Omental fat pad (tissue), 4 donors: Measurements from ENCODE around the gene ABCA4. TPM values are rescaled to one million over a fixed set of nuclear protein-coding genes. Genes with fewer than 3 reads are reported as not detected.

Experiments
- ATAC-seq: fragments of 150-250 bp; one replicate; pipeline ENCODE4 v1.9.1; 2016; ENCODE audit warnings: mild to moderate bottlenecking, moderate library complexity; ENCODE audit not compliant: low FRiP score
- DNase-seq: peaks from one replicate; pipeline ENCODE4 v3.0.0-alpha.2; 2019; ENCODE audit warnings: low spot score
- total RNA-seq, 4 donors: library from RNA; depleted of rRNA; stranded (reverse); fragments of >200 nt; gene quantifications; one replicate each; pipeline ENCODE4 v1.1.0, GENCODE V29; 2016
- TF ChIP-seq, protein P1 (sequence below), 3 donors: fragments of 450-650 bp; IDR thresholded peaks; one replicate each; pipeline ENCODE4 v1.5.1; 2016 to 2017; ENCODE audit warnings: antibody characterized with exemption in 3 of 3, mild to moderate bottlenecking in 3 of 3, moderate library complexity in 2 of 3

Gene ABCA4
- total RNA-seq, 4 donors from 2014 or later, result 0.37 to 0.79 (median 0.38) TPM; not detected in 1

DNA sequence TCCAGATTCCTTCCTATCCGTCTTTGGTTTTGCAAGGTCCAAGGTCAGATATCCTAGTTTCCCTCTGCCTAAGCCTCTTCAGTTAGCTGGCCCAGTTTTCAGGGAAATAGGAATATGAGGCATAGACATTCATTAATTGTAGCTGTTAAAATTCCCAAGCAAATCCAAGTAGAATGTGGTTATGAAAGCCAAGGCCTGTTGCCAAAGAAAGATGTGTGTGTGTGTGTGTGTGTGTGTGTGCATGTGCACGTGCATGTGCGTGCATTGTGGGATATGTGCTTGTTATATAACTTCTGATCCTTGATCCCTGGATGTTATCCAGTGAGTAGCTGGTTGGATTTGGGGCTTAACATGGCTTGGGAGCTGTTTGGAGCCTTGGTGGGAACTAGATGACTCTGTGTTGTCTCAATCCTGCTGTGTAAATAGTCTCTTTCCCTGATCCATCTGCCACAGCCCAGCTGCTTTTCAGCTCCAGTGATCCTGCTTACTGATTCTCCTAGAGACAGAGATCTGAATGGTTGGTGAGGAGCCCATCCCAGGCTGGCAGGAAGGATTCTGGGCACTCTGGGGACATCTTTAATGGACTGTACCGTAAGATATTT lies 141.1 kb downstream of the ABCA4 start:
- no peak for DNase-seq
- TF ChIP-seq, protein P1, sequence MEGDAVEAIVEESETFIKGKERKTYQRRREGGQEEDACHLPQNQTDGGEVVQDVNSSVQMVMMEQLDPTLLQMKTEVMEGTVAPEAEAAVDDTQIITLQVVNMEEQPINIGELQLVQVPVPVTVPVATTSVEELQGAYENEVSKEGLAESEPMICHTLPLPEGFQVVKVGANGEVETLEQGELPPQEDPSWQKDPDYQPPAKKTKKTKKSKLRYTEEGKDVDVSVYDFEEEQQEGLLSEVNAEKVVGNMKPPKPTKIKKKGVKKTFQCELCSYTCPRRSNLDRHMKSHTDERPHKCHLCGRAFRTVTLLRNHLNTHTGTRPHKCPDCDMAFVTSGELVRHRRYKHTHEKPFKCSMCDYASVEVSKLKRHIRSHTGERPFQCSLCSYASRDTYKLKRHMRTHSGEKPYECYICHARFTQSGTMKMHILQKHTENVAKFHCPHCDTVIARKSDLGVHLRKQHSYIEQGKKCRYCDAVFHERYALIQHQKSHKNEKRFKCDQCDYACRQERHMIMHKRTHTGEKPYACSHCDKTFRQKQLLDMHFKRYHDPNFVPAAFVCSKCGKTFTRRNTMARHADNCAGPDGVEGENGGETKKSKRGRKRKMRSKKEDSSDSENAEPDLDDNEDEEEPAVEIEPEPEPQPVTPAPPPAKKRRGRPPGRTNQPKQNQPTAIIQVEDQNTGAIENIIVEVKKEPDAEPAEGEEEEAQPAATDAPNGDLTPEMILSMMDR (IDR thresholded peaks at IDR 0.05), result no peak
- ATAC-seq, result peak; percentile 48

DNA sequence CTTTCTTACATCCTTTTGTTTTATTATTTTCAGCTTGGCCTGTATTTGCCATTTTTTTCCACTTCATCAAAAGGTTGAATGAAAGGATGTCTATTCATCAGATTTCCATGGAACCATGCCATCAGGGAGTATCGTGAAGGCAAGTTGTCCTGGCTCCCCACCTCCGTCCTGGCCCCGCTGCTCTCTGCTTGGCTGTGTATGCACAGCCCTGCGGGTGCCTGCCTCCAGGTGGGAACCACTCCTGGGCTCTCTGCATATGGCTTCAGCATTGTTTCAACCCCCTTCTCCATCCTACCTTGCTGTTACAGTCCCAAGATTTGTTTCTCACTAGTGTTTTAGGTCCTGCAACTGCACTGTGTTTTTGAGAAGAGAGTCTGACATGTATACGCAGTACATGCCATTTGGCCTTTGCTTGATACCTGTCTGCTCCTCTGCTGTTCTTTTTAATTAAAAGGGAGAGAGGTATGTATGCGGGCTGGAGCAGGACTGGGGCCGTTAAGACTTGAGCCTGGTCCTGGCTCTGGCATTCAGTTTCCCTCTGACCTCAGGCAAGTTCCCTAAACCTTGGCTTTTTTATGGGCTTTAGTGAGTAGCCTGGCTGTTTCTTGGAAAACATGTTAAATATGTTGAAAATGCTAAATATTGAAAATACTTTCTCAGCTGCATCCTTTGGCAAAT lies 141.8 kb downstream of the ABCA4 start:
- DNase-seq (no peak), ATAC-seq (peak; percentile 25)
- TF ChIP-seq, protein P1 (IDR thresholded peaks at IDR 0.05), result no peak

DNA sequence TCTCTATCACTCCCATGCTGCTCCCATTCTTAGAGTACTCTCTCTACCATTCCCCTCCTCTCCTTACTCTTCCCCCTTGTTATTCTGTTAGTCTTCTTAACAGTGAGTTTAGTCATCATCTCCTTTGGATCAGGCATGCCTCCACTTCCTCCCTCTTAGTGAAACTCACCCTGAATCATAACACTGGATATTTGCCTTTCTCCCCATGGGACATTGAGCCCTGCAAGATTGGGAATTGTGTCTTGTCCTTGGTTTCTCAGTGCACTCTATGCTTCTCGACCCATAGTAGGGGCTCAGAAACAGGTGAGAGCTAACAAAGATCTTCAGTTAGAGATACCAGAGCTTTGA lies 143.4 kb downstream of the ABCA4 start:
- ATAC-seq (no peak), DNase-seq (no peak)
- TF ChIP-seq, protein P1 (IDR thresholded peaks at IDR 0.05), result no peak

DNA sequence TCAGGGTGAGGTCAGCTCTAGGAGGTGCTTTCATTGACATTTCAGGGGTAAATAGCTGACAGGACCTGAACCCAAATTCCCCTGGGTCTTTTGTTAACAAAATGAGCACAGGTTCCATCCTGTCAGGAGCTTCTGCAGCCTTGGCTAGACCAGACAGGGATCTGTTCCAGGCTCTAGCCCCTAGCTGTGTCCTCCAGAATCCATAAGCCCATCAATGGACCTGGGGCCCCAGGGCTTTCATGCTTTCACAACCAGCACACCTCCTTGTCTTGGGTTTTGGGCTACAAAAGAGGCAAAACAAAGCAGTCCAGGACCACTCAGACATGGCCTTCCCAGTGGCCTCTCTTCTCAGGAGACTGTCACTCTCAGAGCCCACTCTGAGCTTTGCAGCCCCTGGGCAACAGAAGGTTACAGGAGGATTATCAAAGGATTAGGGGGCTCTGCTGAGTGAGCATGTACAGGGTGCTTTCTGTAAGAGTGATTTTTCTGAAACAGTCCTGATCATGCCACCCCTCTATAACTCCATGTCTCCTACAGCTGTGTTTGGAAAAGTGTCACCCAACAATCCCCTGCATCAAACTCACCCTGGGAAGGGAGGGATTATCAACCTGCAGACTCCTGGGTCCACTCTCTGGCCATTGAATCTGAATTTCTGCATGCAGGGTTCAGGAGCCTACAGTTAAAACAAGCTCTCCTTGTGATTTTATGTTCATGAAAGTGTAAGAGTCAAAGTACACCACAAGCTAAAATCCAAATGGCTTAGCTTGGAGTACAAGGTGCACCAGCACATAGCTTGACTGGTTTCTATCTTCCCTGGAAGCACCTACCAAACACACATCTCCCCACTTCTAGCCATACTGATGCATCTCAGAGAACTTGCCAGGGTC lies 144.0 kb downstream of the ABCA4 start:
- TF ChIP-seq, protein P1 (IDR thresholded peaks at IDR 0.05), result no peak
- ATAC-seq, result no peak
- no peak for DNase-seq

DNA sequence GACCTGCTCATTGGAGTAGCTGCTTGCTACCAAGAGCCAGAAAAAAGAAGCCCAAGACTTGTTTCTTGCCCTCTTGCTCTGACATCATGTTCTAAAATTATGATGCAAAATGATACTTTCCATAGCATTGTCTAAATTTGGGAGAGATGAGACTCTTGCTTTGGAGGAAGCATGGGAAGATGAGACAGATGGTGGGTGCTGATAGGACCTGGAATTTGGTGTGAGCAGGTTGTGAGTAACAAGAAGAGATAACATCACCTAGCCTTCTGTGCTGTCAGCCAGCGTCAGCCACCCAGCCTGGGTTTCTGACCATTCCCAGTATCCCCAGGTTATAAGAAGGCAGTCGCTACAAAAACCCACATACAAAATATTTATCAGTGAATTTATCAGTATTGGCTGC lies 144.7 kb downstream of the ABCA4 start:
- DNase-seq (no peak), ATAC-seq (no peak)
- TF ChIP-seq, protein P1 (IDR thresholded peaks at IDR 0.05), result no peak

DNA sequence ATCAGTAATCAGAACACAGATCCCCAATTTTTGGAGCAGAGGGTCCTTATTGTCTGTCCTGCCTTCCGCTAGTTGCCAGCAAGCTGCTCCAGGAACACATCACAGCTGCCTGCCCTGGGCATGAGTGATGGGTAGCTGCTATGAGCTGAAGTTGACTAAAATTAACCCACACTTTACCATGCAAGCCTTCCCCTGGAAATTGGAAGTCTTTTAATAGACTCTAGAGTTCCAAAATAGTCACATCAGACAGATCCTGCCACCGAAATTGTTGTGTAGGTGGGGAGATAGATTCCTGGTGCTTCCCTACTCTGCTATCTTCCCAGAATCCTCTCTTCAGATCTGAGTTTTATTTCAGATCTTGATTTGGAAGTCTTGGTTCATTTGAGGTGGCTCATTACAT lies 148.6 kb downstream of the ABCA4 start:
- TF ChIP-seq, protein P1 (IDR thresholded peaks at IDR 0.05), result no peak
- no peak for DNase-seq
- ATAC-seq, result no peak
